ENCODE data around the gene FBN1.

The FBN1 gene

GRCh38 chr15:48645558-48646330 lies at the start of gene FBN1:
Gene FBN1, minus strand, starts transcription at chr15:48645709. Its CDS starts 940 bp downstream, at chr15:48644769.
- no peak for DNase-seq

- DNase-seq: no peak
Observed at GRCh38 chr15:48693484-48693883, 48.0 kb upstream of the FBN1 start.

- DNase-seq: no peak
Observed at GRCh38 chr15:48688493-48688892, 43.0 kb upstream of the FBN1 start.

DNA sequence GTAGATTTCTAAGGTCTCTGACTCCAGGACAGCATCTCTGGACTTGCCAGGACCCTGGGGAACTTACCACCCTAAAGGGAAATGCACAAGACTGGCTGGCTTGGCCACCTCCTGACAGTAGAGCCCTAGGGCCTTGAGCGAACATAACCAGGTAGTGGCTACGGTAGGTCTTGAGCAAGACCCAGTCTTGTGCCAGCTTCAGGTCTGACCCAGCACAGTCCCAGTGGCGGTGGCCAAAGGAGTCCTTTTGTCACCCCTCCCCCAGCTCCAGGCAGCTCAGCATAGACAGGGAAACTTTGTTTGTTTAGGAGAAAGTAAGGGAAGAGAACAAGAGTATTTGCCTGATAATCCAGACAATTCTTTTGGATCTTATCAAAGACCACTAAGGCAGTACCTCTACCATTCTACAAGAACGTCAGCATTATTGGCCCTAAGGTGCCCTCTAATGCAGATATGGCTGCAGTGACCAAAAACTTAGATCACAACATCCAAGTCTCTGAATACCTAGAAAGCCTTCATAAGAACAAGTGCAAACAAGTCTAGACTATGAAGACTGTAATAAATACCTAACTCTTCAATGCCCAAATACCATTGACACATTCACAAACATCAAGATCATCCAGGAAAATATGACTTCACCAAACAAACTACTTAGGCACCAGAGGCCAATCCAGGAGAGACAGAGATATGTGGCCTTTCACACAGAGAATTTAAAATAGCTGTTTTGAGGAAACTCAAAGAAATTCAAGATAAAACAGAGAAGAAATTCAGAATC lies 38.7 kb upstream of the FBN1 start:
- no peak for DNase-seq

DNA sequence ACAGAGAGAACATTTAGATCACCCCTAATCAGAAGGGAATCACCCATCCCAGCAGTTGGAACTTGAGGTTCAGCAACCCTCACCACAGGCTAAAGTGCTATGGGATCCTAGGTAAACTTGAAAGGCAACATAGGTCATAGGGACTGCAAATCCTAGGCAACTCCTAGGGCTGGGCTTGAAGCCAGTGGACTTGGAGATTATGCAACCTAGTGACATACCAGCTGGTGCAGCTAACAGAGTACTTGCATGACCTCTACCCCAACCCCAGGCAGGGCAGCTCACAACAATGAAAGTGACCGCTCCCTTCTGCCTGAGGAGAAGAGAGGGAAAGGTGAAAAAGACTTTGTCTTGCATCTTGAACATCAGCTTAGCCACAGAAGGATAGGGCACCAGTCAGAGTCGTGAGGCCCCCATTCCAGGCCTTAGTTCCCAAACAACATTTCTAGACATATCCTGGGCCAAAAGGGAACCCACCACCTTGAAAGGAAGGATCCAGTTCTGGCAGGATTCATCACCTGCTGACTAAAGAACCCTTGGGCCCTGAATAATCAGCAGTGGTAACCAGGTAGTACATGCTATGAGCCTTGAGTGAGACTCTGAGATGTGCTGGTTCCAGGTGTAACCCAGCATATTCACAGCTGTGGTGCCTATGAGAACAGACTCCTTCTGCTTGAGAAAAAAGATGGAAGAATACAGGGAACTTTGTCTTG lies 37.6 kb upstream of the FBN1 start:
- no peak for DNase-seq

DNA sequence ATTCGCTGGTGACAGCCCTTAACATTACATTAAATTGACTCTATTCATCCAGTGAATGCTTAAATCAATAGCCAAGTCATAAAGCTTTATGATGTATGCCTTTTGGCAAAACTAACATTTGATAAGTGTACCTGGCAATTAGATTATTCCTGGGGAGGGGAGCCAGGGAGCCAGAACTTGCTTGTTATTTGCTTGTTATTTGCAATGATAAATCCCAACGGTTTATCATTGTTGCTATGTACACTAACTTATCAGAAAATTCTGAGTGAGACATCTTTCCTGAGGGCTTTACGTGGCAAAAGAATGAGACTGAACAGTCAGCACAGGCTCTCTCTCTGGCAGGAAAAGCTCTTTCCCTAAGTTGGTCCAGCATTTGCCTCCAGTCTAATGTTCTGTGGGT lies 35.8 kb upstream of the FBN1 start:
- no peak for DNase-seq

- no peak for DNase-seq
Observed at GRCh38 chr15:48680841-48681240, 35.3 kb upstream of the FBN1 start.

GRCh38 chr15:48679952-48680351 lies 34.4 kb upstream of the FBN1 start:
- DNase-seq: no peak

DNA sequence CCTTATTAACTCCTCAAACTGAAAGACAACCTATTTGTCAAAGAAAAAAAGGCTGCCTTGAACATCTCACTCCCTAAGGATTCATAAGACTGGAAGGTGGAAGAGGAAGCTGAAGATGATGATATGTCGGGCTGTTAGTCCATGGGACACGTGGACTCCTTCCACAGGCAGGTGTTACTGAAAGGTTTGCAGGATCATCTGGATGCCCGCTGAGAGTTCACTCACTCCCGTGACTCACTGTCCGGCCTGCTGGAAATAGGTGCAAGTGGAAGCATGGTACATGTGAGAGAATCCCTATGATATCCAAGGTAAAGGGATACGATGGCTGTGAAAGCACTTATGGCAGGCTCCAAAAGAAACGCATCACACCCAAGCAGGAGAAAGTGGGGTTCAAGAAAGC lies 33.3 kb upstream of the FBN1 start:
- DNase-seq: no peak

- DNase-seq: no peak
Observed at GRCh38 chr15:48677821-48678220, 32.3 kb upstream of the FBN1 start.

DNA sequence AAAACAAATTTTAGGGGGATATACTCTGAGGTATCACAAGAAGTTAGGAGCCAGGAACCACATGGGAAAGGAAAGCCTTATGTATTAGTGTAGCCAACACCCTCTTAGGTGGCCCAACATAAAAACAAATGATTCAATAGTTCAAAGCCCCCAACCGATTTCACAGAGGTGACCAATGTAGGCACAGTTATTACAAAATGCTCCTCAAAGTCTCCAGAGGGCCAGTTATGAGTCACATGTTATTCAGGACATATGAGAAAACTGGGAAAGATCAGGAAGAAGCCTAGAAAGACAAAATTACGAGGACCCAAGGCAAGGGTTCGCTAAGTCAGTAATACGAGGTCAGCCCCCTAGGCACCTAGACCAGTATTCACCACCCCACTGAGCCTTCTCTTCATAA lies 29.9 kb upstream of the FBN1 start:
- no peak for DNase-seq

GRCh38 chr15:48674876-48675275 lies 29.4 kb upstream of the FBN1 start:
- DNase-seq: no peak

GRCh38 chr15:48672206-48672605 lies 26.7 kb upstream of the FBN1 start:
- no peak for DNase-seq

GRCh38 chr15:48671103-48672022 lies 25.9 kb upstream of the FBN1 start:
- DNase-seq: no peak

DNA sequence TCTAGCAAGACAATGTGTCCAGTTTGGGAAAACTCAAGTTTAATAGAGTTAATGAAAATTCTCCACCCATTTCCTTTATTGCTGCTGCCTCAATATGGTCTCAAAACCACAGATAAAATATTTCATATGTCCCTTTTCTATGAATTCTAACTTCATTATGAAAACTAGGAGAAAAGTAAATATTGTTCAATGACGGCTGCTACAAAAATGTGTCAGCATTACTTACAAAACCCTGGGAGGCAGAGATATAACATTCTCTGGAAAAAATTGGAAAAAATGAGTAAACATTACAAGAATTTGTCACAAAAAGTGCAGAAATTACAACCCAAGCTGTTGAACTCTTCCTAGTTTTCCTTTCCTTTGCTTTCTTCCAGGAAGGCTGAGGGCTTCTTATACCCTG lies 22.2 kb upstream of the FBN1 start:
- DNase-seq: no peak

GRCh38 chr15:48664436-48664835 lies 18.9 kb upstream of the FBN1 start:
- no peak for DNase-seq

DNA sequence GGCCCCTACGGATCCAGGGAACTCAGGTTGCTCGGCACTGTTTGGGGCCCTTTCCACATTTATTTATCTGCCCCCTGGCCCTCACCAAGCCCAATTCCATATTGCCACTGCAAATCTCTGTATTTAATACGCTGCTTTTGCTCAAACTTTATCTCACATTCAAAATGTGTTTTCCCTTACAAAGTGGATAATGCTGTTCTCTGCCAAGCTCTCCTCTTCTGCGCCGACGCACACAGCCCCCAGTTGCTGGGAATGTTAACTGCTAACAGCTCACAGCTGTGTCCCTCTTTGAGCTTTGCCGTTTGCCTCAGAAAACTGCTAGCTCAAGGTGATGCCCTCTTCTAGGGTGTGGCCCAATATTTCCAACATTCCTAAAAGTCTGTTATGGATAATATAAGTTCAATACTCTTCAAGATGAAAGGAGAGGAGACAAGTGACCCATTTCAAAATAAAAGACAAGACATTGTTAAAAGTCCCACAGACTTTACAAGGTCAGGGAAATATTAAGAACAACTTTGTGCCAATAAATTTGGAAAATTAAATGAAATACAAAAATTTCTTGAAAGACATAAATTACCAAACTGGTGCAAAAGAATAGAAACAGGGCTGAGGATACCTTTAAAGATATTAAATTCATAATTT lies 12.6 kb upstream of the FBN1 start:
- no peak for DNase-seq

DNA sequence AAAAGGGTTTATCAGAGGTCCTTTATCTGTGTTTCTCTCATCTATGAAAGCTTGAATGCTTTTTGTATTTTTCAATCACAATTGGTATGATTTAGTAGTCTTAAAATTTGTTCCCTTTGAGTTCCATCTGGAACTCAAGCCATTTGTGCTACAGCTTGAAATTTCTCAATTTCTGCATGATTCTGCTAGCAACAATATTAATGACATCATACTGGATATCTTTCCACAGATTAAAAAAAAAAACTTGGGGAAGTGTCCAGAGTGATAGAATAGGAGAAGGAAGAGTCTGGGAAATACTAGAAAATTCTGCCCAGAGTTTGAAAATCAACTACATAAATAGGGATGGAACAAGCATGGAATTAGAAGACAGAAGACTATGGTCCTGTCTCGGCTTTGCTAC lies 9.3 kb upstream of the FBN1 start:
- DNase-seq: no peak

DNA sequence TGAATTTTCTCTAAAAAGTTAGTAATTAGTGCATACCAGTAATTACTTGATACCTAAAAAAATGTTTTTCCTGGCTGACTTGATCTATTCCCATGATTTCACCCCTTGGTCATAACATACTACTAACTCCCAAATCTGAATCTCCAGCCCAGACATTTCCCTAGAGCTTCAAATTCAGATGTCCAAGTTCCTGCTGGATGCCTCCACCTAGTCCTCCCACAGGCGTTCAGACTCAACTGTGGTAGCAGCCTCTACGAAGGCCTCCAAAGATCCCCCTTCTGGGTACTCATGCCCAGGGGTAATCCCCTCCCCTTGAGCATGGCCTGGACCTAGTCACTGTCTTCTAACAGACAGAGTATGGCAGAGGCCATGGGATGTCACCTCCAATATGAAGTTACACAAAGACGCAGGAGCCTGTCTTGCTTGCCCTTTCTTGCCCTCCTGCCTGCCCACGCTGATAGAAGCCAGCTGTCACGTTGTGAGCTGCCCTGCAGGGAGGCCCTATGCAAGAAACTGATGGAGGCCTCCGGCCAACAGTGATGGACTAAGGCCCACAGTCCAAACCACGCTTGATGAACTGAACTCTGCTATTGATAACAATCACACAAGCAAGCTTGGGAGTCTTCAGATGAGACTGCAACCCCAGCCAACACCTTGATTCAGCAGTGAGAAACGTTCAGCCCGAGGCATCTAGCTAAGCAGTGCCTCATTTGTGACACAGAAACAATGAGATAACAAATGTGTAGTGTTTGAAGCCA lies 8.6 kb upstream of the FBN1 start:
- DNase-seq: no peak

GRCh38 chr15:48653216-48653615 lies 7.7 kb upstream of the FBN1 start:
- no peak for DNase-seq

DNA sequence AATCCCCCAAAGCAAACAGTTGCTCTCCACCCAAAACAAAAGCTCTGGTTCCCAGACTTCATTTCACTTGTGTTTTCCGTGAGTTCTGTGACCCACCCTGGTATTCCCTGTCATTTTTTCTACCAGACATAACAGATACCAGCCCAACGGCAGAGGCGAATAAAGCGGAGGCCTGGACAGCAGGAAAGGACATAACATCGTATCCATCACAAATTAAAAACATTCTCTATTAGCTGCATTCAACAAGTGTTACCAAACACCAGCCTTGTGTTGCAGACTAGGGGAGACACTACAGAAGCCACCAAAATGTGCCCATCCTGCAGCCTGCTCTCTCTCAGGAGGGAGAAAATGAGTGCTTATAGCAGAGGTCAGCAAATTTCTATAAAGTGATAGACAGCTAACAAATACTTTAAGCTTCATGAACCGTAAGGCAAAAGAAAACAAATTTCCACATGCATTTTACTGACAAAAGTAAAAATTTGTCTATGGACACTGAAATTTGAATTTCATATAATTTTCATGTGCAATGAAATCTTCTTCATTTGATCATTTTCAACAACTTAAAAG lies 7.1 kb upstream of the FBN1 start:
- no peak for DNase-seq
